NCI-H226 (cell line): ENCODE measurements around the gene PHACTR3.

Experiments used
- DNase-seq: peaks from one replicate; pipeline ENCODE4 v3.0.0-alpha.2; 2015

Gene PHACTR3

DNA sequence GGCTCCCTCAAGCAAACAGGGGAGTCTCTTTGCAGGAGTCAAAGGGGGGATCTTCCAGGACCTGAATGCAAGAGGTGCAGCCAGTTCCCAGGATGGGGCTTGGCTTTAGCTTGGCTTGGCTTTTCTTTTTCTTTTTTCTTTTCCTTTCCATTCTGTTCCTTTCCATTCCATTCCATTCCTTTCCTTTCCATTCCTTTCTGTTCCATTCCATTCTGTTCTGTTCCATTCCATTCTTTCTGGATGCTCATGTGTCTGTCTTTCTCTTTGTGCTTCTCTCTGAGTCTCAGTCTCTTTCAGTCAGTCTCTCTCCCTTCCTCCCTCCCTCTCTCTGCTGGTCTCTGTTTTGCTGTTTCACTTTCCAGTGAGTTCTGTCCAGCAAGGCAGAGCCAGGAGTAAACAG, 163.3 kb downstream of the PHACTR3 start:
- DNase-seq, result no peak

DNA sequence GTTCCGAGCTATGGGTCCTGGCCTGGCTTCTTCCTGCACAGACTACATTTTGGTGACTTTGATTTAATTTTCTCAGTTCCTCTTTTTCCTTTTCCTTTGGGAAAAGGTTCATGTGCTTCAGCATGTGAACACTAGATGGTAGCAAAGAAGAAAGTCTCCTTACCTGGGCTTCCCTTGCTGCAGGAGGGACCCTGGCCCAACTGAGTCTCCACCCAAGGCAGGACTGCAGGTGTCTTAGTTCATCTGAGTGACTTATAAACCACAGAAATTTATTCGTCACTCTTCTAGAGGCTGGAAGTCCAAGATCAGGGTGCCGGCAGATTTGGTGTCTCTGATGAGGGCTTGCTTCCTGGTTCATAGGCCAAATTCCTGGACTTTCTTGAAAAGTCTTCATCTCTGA, 165.9 kb downstream of the PHACTR3 start:
- DNase-seq, result no peak

DNA sequence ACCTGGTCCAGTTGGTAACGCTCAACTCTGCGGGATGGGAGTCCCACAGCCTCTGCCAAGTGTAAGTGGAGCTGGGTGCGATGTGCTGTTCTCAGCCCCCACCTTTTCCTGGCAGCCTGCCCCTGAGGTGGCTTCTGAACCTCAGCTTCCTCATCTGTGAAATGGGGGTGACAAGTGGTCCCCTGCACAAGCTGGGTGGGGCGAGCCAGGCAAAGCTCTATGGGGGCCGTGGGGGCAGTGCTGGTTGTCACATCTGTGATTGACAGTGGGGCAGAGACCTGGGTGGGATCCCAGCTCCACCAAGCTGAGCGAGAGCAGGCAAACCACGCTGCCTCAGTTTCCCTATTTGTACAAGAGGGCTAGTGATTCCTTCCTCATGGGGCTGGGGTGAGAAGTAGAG, 166.5 kb downstream of the PHACTR3 start:
- DNase-seq, result no peak

DNA sequence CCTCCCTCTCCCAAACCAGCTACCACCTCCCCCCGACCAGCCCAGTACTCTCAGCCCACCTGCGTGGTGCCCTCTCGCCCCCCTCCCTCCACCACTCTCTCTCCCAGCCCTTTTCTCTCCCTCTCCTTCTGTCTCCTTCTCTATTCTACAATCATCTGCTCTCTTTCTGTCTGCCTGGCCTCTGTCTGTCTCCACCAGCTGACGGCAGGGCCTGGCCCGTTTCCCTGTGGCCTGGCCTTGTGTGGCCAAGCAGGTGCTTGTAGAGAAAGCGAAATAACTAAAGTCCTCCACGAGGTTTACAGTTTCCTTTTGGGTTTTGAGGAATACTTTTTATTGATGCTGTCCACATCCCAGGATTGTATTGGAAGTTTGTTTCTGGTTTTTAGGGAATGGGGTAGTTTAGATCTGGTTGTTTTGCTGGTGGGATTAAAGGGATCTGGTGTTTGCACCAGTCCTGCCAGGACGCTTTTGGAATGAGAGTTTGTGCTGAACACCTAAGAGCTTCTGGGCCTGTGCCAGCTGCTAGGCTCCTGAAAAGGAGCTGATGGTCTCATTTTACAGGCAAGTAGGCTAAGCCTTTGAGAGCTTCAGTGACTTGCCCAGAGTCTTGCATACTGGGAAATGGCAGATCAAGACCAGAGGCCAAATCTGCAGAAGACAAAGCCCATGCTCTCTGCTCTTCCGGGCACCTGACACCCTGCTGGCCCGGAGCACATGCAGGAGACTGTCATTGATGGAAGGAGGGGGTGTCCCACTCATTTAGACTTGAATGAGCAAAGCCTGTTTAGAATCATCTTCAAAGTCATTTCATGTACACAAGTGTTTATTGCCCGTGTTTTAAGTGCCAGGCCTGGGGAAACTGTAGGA, 167.4 kb downstream of the PHACTR3 start:
- DNase-seq, result no peak

DNA sequence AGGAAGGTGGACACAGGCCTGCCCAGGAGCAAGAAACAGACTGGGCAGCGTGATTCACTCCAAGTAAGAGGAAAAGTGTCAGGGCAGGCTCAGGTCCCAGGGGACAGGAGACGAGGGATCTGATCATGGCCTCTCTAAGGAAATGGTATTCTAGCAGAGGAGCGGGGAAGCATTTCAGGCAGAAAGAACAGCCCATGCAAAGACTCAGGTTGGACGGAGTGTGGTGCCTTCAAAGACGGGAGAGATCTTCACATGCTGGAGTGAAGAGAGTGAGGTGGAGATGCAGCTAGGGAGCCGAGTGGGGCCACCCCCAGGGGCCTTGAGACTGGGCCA, 168.0 kb downstream of the PHACTR3 start:
- no peak for DNase-seq

DNA sequence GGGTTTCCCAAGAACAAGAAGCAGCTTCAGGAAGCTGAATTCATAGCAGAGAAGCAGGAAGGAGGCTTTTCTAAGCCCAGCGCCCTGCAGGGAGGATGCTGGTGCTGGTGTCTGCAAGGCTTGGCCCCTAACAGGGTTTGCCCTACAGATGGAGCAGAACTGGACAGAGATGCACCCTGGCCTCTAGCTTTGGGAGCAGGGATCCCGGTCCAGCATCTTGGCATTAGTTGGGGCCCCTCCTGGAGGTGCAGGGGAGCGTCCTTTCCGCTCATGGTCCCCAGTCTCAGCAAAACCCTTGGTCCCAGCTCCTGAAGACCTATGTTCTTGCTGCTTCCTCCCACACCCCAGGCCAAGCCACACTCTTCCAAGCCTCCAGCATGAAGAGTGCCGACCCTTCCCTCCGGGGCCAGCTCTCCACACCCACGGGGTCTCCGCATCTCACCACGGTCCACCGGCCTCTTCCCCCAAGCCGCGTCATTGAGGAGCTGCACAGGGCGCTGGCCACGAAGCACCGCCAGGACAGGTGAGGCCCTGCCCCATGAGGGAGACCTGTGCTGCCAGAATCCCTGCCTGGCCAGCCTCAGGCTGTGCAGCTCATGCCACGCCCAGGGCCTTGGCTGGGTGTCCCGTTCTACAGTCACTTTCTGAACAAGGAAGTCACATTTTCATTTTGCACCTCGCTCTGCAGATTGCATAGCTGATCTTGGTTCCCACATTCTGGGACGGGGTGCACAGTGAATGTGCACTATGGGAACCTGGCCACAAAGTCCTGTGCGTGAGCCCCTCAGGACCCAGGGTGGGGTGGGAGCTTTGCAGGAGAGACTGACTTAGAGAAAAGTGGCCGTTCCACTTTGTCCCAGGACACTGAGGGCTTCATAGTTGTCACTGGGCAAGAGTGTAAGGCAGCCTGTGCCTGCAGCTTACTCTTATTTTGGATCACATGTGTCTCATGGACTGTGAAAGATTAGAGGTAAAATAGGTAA, 168.9 kb downstream of the PHACTR3 start:
- no peak for DNase-seq

DNA sequence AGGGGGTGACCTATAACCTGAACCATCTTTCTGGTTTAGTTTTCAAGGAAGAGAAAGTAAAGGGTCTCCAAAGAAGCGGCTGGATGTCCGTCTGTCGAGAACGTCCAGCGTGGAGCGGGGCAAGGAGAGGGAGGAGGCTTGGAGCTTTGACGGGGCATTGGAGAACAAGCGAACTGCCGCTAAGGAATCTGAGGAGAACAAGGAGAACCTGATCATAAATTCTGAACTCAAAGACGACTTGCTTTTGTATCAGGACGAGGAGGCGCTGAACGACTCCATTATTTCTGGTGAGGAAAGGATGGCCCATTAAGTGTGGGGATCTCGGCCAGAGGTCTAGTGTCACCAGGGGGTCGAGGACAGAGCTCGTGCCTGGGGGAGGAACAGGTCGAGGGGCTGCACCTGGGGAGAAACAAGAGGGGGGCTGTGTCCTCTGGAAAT, 169.9 kb downstream of the PHACTR3 start:
- DNase-seq, result no peak

DNA sequence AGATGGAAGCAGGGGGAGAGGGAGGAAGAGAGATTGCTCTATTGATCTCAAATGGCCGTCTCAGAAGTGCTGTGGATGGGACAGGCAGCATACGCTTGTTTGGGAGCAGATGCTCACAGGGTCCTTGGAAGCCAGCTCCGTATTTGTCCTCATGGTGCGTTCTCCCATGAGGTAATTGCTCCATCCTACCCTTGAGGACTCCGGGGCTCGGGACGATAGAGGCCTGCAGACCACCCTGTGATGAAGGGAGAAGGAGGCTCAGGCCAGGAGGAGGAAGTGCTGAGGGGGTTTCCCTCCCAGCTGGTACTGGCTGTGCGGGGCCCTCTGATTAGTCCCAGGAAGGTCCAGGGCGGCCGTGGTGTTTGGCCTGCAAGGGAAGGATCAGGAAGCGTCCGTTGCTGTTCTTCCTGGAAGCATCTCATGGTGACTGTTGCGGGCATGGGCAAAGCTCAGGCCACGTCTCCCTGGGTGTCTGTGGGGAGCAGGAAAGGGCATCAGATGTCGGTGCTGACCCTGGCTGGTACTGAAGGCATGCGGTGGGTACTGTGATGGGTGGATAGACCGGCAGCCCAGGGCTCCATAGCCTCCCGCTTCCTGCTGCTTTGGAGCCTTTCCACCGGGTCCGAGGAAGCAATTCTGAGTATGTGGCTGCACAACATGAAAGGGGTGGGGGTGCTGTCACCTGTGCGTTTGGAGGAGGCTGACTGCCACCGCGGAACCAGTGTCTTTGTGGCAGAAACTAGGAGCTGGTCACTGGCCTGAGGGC, 170.8 kb downstream of the PHACTR3 start:
- no peak for DNase-seq

DNA sequence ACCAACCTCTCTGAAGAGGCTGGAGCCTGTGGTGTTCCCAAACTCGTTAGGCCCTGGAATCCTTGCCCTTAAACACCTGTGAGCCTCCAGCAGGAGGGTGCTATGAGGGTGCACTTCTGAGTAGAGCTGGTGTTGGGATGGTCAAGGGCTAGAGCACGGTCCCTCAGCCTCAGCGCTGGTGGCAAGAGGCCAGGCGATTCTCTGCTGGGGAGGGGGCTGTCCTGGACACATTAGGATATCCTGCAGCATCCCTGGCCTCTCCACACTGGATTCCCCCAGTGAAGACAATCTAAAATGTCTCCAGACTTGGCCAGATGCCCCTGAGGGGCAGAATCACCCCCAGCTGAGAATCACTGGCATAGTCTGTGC, 171.3 kb downstream of the PHACTR3 start:
- no peak for DNase-seq

DNA sequence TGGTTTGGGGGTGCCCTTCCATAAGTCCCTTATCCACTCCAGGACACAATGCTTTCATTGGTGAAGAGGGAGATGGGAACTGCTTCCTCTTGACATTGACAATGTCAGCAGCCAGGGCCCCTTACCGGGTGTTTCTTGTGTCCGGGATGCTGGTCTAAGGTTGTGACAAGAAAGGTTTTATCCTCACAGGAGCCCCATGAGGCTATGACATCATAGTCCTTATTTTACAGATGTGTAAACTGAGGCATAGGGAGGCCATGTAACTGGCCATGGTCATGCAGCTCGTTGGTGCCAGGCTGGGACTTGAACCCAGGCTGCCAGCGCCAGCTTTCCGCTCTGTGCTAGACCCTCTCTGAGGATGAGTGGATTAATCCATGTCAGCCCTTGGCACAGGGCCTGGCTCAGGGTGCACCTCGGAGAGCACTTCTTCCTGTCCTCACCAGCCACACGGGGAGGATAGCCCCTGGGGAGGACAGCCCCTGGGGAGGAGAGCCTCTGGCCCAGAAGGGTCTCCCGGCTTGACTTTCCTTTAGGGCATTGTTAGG, 171.8 kb downstream of the PHACTR3 start:
- DNase-seq, result no peak

DNA sequence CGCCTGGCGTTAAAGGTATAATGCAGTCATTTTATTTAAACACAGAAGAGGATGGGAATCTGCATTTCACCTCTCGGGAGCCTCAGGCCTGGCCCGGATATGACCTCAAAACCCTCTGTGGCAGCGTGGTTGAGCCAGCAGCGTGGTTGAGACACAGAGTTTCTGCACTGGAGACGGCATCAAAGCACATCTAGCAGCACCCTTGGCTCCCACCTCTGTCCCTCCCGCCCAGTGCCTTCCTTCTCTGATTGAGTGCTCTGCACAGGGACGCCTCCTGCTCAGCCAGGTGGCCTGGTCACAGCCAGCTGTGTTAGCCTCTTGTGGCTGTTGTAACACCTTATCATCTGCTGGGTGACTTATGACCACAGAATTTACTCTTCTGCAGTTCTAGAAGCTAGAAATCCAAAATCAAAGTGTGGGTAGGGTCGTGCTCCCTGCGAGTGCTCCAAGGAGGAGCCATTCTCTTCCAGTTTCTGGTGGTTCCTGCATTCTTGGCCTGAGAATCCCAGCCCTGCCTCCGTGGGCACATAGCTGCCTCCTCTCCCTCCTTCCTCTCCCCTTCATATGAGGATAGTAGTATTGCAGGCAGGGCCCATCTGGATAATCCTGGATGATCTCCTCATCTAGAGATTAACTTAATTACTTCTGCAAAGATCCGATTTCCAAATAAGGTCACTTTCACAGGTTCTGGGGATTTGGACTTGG, 172.4 kb downstream of the PHACTR3 start:
- no peak for DNase-seq

DNA sequence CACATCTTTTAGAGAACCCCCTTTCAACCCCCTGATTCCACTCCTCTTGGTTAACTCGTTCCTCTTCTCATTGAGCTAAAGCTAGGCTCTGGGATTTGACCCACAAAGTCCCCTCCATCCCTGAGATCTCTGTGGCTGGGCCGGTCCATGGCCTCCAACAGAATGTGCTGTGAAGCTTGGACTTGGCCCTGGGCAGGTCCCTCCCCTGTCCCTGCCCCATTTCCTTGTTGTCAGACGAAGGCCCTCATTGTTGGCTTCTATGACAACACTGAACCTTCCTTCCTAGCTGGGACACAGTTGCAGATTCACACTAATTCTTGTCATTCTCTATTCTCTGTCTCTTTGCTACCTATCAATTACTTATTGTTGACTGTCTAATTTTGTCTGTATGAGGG, 173.0 kb downstream of the PHACTR3 start:
- no peak for DNase-seq

DNA sequence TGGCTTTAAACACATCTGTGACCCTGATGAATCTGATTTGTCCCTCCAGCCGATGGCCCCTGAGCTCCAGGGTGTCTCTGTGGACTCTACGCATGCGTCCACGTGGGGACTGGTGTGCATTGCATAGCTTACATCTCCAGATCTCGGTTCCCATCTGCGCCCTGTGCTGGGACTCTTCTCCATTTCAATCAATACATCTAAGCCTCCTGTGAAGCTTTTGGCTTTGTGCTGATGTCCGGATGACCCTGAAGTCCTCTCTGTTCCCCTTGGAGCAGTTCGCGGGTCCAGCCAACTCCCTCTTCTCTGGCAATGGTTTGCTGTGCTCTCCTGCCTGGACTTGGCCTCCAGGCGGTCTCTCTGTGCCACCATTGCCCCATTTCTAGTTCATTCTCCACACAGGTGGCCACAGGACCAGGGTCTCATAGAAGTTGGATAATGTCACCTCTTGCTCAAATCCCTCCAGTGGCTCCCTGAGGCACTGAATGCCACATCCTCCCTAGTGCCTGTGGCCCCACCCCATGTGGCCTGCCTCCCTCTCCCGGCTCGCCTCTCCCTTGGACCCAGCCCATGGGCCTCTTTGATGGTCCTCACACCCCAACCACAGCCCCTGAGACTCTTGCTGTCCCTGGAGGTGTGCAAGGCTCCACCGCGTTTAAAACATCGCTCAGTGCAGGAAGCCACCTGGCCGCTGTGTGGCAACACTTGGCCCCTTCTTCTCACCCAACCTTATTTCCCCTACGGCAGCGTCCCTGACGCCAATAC, 173.7 kb downstream of the PHACTR3 start:
- no peak for DNase-seq

DNA sequence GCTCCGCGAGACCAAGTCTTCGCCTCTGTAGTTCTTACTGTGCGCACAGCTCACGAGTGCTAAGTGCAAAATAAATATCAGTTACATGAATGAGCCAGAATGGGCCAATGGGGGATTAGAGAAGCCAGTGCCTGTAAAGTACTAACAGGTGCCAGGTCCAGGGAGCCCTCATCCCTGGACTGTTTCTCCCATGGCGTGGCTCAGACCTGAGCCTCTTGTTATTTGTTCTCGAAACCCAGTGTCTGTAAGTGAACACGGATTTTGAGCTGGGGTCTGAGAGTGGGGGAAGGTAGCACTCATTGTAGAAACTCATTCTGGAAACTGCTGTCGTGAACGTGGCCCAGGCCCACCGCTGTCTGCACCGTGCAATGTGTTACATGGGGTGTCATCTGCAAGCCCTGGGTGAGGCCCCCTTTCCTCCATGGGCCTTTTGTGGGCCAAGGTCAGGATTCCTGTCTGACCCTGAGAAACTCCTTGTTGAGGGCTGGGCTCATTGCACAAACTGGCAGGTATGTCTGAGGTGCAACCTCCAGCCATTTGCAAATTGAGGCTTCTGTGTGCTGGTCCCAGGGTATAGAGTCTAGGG, 174.4 kb downstream of the PHACTR3 start:
- DNase-seq, result no peak

DNA sequence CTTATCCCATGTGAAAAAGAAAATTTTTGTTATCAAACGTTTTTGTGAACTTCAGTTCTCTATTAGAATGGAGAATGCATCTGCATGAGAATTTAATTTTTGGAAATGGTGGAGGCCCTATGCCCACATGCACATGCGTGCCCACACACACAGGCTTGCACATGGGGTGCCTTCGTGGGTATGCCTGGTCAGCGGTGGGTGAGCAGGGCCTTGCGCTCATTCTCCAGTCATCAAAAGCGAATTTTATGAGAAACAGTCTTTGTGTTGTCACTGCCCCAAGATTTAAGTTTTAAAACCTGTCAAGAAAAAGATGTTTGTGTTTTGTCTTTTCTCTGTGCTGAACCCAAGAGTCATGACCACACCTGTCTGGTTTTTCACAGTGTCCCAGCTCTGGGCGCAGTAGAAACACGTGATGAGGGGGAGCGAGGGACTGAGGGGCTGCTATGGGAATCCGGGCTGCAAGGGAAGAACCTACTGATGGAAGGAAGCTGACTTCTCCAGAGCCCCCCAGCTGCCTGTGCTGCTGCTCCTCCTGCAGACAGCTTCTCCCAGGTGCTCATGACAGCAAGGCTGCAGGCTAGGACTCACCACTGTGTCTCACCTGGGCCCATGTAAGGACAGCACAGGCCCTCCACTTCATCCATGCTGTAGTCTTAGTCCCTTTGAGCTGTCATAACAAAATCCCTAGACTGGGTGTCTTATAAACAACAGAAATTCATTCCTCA, 175.5 kb downstream of the PHACTR3 start:
- DNase-seq, result no peak

DNA sequence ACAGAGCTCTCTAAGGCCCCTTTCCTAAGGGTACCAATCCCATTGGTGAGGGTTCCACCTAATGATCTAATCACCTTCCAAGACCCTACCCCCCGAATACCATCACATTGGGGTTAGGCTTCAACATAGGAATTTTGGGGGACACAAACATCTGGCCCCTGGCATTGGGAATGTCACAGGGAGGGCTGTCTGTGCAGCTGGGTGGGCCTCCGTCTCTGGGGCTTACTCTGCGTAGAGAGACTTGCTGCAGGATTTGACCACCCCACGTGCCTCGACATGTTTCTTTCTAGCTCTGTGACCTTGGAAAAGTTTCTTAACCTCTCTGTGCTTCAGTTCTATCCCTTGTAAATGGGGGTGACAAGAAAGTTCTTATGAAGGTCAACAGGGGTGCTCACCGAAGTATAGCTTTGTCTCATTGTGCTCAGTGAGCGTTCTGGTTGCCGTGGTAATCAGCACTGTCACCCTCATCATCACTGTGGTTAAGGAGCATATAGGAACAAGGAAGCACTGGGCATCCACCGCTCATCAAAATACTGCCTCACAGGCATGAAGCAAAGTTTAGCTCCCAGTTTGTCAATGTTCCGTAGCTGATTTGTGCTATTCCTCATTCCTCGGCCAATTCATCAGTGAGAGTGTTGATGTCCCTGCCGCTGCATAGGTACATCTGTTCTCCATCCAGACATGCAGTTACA, 176.3 kb downstream of the PHACTR3 start:
- DNase-seq, result no peak

DNA sequence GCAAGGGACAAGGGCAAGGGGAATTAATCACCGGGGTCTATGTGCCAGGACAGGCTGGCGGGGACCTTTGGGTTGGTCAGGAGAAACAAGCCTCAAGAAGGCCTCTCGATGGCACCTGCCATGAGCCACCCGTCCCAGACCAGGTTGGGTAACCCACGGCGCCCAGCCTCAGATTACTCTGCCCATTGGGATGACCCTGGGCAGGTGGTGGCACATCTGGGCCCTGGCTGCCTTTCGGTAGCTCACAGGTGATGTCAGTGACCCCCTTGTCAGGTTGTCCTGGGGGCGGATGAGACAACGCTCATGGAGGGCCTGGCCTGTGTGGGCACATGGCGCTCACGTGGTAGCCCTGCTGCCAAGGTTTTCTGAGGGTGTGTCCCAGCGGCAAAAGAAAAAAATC, 176.9 kb downstream of the PHACTR3 start:
- DNase-seq, result no peak

DNA sequence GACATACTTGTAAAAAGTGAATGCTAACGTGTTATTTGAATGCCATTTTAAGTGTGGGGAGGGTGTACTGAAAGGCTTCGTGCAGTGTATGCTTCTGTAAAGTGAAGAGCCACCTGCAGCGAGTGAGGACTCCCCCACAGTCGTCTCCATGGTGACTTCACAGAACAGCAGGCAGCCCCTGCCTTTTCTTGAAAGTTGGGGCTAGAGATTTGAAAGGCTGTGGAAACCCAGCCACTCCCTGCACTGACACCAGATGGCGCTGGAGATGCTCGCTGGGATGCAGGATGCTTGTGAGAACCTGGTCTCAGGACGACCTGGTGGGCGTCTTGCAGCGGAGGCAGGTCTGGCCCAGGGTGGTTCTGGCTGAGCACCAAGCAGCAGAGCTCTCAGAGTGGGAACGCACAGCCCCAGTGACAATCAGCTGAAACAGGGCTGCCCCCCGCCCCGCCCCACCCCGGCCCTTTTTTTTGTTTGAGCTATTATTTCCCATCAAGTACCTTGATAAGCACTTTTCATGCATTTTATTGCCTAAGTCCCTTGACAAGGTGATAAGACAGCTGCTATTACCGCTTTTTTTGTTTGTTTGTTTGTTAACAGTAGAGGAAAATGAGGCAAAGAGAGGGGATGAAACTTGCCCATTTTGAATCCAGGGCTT, 178.8 kb downstream of the PHACTR3 start:
- DNase-seq, result no peak

DNA sequence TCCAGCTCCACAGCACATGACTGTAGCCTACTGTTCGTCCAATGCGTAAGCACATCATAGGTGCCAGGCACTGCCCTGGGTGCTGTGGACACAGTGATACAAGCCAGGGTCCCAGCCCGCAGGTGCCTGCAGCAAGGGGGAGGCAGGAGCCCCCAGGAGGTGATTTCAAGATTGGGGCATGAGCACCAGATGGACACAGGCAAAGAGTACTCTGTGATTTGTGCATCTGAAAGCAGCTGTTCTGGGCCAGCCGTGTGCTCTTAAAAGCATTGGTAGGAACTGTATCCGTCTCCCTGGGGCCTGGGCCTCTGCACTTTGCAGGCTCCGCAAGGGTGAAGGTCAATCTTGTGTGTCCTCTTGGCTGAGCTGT, 179.3 kb downstream of the PHACTR3 start:
- DNase-seq, result no peak
